Measurements from ENCODE around the gene CTXND2.

CTXND2 gene

GRCh38 chr1:150922519-150922975 lies 35.6 kb downstream of the CTXND2 start:
- peak; percentile 64 for TF ChIP-seq RAD21 (IDR thresholded peaks at IDR 0.05; ENCODE audit: low read depth)
- no peak for TF ChIP-seq ZBTB7A (IDR thresholded peaks at IDR 0.05; ENCODE audit: low read depth)

GRCh38 chr1:150925080-150925479 lies 38.1 kb downstream of the CTXND2 start:
- TF ChIP-seq MAX (IDR thresholded peaks at IDR 0.05) (no peak), EP300 (IDR thresholded peaks at IDR 0.05; ENCODE audit: borderline replicate concordance) (no peak), EGR1 (IDR thresholded peaks at IDR 0.05) (no peak), TAF1 (IDR thresholded peaks at IDR 0.05; ENCODE audit: low read depth) (no peak), USF1 (IDR thresholded peaks at IDR 0.05) (no peak)

GRCh38 chr1:150926097-150926741 lies 39.3 kb downstream of the CTXND2 start, which contains the start of gene SETDB1:
TSS of gene SETDB1 (plus strand) at chr1:150926363. CDS start at chr1:150927715, 1,352 bp downstream.
- TF ChIP-seq EP300 (IDR thresholded peaks at IDR 0.05; ENCODE audit: borderline replicate concordance): no peak
- no peak; the same call in 1 of the 2 replicates for TF ChIP-seq ZBTB7A (IDR thresholded peaks at IDR 0.05; ENCODE audit: low read depth)
- peak; percentile 84 for TF ChIP-seq USF1 (IDR thresholded peaks at IDR 0.05)
- peak; percentile 81 for TF ChIP-seq TCF12 (IDR thresholded peaks at IDR 0.05; ENCODE audit: low read depth)
- no peak for TF ChIP-seq RAD21 (IDR thresholded peaks at IDR 0.05; ENCODE audit: low read depth)
- no peak for TF ChIP-seq FOXM1 (IDR thresholded peaks at IDR 0.05; ENCODE audit: borderline replicate concordance, low read depth)
- no peak for TF ChIP-seq NFIC (IDR thresholded peaks at IDR 0.05)
- TF ChIP-seq CEBPB (IDR thresholded peaks at IDR 0.05): no peak
- 0 out of 2 replicates have a peak, but pooled peaks have one; percentile 5 for TF ChIP-seq EGR1 (IDR thresholded peaks at IDR 0.05)
- no peak for TF ChIP-seq REST (IDR thresholded peaks at IDR 0.05; ENCODE audit: low read depth)
- peak; percentile 82 for TF ChIP-seq MAX (IDR thresholded peaks at IDR 0.05)
- no peak; the same call in 1 of the 2 replicates for TF ChIP-seq CREB1 (IDR thresholded peaks at IDR 0.05; ENCODE audit: low read depth)
- TF ChIP-seq YY1 (IDR thresholded peaks at IDR 0.05; ENCODE audit: low read depth): no peak
- TF ChIP-seq TEAD4 (IDR thresholded peaks at IDR 0.05): no peak
- peak; percentile 74 for TF ChIP-seq TAF1 (IDR thresholded peaks at IDR 0.05; ENCODE audit: low read depth)

GRCh38 chr1:150927624-150928023 lies 40.7 kb downstream of the CTXND2 start:
- no peak for TF ChIP-seq MAX (IDR thresholded peaks at IDR 0.05)

GRCh38 chr1:150928286-150928685 lies 41.4 kb downstream of the CTXND2 start:
- no peak for TF ChIP-seq REST (IDR thresholded peaks at IDR 0.05; ENCODE audit: low read depth)
- no peak for TF ChIP-seq EGR1 (IDR thresholded peaks at IDR 0.05)
- no peak for TF ChIP-seq MAX (IDR thresholded peaks at IDR 0.05)
- no peak for TF ChIP-seq NFIC (IDR thresholded peaks at IDR 0.05)
- no peak for TF ChIP-seq USF1 (IDR thresholded peaks at IDR 0.05)
- TF ChIP-seq ZBTB7A (IDR thresholded peaks at IDR 0.05; ENCODE audit: low read depth): no peak
- TF ChIP-seq CEBPB (IDR thresholded peaks at IDR 0.05): no peak
- no peak for TF ChIP-seq TEAD4 (IDR thresholded peaks at IDR 0.05)
- TF ChIP-seq YY1 (IDR thresholded peaks at IDR 0.05; ENCODE audit: low read depth): no peak
- TF ChIP-seq CREB1 (IDR thresholded peaks at IDR 0.05; ENCODE audit: low read depth): no peak
- no peak for TF ChIP-seq EP300 (IDR thresholded peaks at IDR 0.05; ENCODE audit: borderline replicate concordance)
- no peak for TF ChIP-seq TAF1 (IDR thresholded peaks at IDR 0.05; ENCODE audit: low read depth)
- TF ChIP-seq TCF12 (IDR thresholded peaks at IDR 0.05; ENCODE audit: low read depth): no peak
- no peak for TF ChIP-seq FOXM1 (IDR thresholded peaks at IDR 0.05; ENCODE audit: borderline replicate concordance, low read depth)
- no peak for TF ChIP-seq RAD21 (IDR thresholded peaks at IDR 0.05; ENCODE audit: low read depth)

All from Ishikawa (cell line).